OCI-LY7 (cell line): ENCODE measurements around the gene RPL29. TPM values are rescaled to one million over a fixed set of nuclear protein-coding genes. Genes with fewer than 3 reads are reported as not detected.
A peak's percentile ranks its signal among the peaks of the same experiment; 100 is the strongest.
"Not testable (repeated sequence)": the region's sequence is repeated elsewhere in the genome, so short reads cannot be mapped to it uniquely, and the experiment has no call there.

Experiments used
- BruUV-seq: library from RNA; stranded (reverse); fragments of 400-500 nt; replicated peaks from 2 replicates; lab custom pipeline; 2021; lab: Mats Ljungman, UMichigan
- CTCF ChIA-PET: fragments of 300-600 bp; sonication (Branson Sonifier 250); formaldehyde crosslinking; loops from one replicate; lab custom pipeline; 2022; ENCODE audit warnings: antibody characterized with exemption; ENCODE audit not compliant: unreplicated experiment; lab: Charles Lee
- POLR2A ChIA-PET: fragments of 300-600 bp; sonication (Branson Sonifier 250); formaldehyde crosslinking; loops from one replicate; lab custom pipeline; 2022; ENCODE audit warnings: antibody characterized with exemption; lab: Charles Lee
- DNase-seq: peaks from one replicate; pipeline ENCODE4 v3.0.0-alpha.2; 2015; ENCODE audit warnings: low spot score
- H2AFZ ChIP-seq: fragments of 200-600 bp; sonication (generic), shearing (Covaris generic); 2 replicates; pipeline ENCODE4 v1.6.1; 2014; ENCODE audit warnings: mild to moderate bottlenecking, antibody characterized with exemption, low read length, moderate library complexity
- H3K27ac ChIP-seq: fragments of 200-600 bp; sonication (generic); 2 replicates; pipeline ENCODE4 v1.5.1; 2014; ENCODE audit warnings: mixed run types, low read depth, mild to moderate bottlenecking, moderate library complexity, low read length, inconsistent platforms; ENCODE audit not compliant: poor library complexity, severe bottlenecking
- H3K36me3 ChIP-seq: fragments of 200-600 bp; sonication (generic); 2 replicates; pipeline ENCODE4 v1.6.1; 2014; ENCODE audit warnings: mild to moderate bottlenecking, antibody characterized with exemption, low read length, moderate library complexity, mixed read lengths; ENCODE audit not compliant: insufficient read depth
- H3K4me1 ChIP-seq: fragments of 200-600 bp; sonication (generic); 2 replicates; pipeline ENCODE4 v1.5.1; 2014; ENCODE audit warnings: mild to moderate bottlenecking, low read length; ENCODE audit not compliant: insufficient read depth, poor library complexity, severe bottlenecking
- H3K4me2 ChIP-seq: fragments of 200-600 bp; sonication (generic); 2 replicates; pipeline ENCODE4 v1.6.1; 2014; ENCODE audit warnings: mild to moderate bottlenecking, low read length
- H3K4me3 ChIP-seq: fragments of 200-600 bp; sonication (generic); 2 replicates; pipeline ENCODE4 v1.5.1; 2014; ENCODE audit warnings: mild to moderate bottlenecking, low read depth, low read length; ENCODE audit not compliant: poor library complexity, severe bottlenecking
- H3K79me2 ChIP-seq: fragments of 200-600 bp; sonication (generic); 2 replicates; pipeline ENCODE4 v1.6.1; 2016; ENCODE audit warnings: low read depth, mild to moderate bottlenecking, low read length, moderate library complexity, mixed read lengths; ENCODE audit not compliant: insufficient read depth
- H3K9me2 ChIP-seq: fragments of 200-600 bp; sonication (generic); 2 replicates; pipeline ENCODE4 v1.6.1; 2016; ENCODE audit warnings: mild to moderate bottlenecking, low read length, mixed read lengths; ENCODE audit not compliant: insufficient read depth
- H3K9me3 ChIP-seq: fragments of 200-600 bp; sonication (generic); 2 replicates; pipeline ENCODE4 v1.6.1; 2014; ENCODE audit warnings: mild to moderate bottlenecking, mixed run types, low read length, mixed read lengths
- H4K20me1 ChIP-seq: fragments of 200-600 bp; sonication (generic); 2 replicates; pipeline ENCODE4 v1.6.1; 2014; ENCODE audit warnings: mild to moderate bottlenecking, antibody characterized with exemption, low read length, moderate library complexity, mixed read lengths; ENCODE audit not compliant: insufficient read depth
- EZH2phosphoT487 ChIP-seq: fragments of 200-600 bp; sonication (generic); IDR thresholded peaks from 2 replicates; pipeline ENCODE4 v1.6.1; 2018; ENCODE audit warnings: low read depth, borderline replicate concordance, mild to moderate bottlenecking, mixed run types, antibody characterized with exemption, low read length, moderate library complexity, mixed read lengths
- intact Hi-C: fragments of 100-400 bp; cut with micrococcal nuclease; formaldehyde crosslinking; loops from one replicate; pipeline ENCODE4 v1.10.0; 2022; ENCODE audit not compliant: unreplicated experiment
- total RNA-seq, 2 experiments: library from RNA; depleted of rRNA in 1 of 2; stranded (reverse); fragments of >200 nt in 1 of 2; shearing (Covaris generic) in 1 of 2; gene quantifications; 2 replicates each; pipeline ENCODE4 v1.2.3, GENCODE V29; 2014 to 2022
- TF ChIP-seq, protein P1 (sequence below): fragments of 200-600 bp; sonication (generic); conservative IDR thresholded peaks from 2 replicates; pipeline ENCODE4 v1.5.1; 2014; ENCODE audit warnings: mild to moderate bottlenecking, antibody characterized with exemption, low read length, moderate library complexity, mixed read lengths

The RPL29 gene
- total RNA-seq, 2 experiments from 2014 or later = 1,535 to 1,781 TPM

DNA sequence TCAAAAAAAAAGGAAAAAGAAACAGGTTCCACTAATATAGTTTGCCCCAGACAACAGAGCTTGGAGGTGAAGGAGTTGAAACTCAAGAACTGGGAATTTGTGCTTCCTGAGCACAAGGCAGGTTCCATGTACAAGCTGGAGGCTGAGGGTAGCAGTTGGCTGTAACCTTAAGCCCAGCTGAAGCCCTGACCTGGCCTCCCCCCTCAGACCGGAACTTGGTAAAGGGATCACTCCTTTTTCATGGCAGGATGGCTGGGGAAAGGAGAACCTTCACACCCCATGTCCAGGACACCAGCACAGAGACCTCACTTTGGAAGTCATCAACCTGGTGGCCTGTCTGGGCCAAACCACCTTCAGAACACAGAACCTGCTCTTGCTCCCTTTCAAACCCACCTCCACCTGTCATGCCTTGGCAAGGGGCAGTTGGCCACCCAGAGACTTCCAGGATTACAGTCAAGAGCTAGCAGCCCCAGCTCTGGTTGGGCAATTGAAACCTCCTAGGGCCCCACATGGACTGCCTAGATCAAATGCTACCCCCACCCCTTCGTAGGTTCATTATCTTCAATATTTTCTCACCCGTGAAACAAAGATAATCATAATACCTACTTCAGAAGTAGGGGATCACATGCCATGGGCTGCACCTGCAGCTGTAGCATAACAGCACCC is 3.5 kb downstream of the RPL29 start:
- BruUV-seq = no TSS peak
- TF ChIP-seq, protein P1, sequence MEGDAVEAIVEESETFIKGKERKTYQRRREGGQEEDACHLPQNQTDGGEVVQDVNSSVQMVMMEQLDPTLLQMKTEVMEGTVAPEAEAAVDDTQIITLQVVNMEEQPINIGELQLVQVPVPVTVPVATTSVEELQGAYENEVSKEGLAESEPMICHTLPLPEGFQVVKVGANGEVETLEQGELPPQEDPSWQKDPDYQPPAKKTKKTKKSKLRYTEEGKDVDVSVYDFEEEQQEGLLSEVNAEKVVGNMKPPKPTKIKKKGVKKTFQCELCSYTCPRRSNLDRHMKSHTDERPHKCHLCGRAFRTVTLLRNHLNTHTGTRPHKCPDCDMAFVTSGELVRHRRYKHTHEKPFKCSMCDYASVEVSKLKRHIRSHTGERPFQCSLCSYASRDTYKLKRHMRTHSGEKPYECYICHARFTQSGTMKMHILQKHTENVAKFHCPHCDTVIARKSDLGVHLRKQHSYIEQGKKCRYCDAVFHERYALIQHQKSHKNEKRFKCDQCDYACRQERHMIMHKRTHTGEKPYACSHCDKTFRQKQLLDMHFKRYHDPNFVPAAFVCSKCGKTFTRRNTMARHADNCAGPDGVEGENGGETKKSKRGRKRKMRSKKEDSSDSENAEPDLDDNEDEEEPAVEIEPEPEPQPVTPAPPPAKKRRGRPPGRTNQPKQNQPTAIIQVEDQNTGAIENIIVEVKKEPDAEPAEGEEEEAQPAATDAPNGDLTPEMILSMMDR = no peak
- no peak for TF ChIP-seq EZH2phosphoT487
- no peak for DNase-seq
- POLR2A ChIA-PET = interaction anchor here (0.9 to 1.2 kb wide), 2 partner anchors 9 to 49 kb away, joined by 3 to 4 read pairs; partner anchors contain the start of gene ACY1
- peaks cover 44% of the 10 kb centered on the region for H3K36me3 ChIP-seq
- peaks cover 12% of the 10 kb centered on the region; the same call in 1 of the 2 replicates for H4K20me1 ChIP-seq
- H2AFZ ChIP-seq = no peak overlapping the region
- H3K9me3 ChIP-seq = no peaks in the 10 kb centered on the region
- H3K9me2 ChIP-seq = no peaks in the 10 kb centered on the region
- intact Hi-C loops = no loop called here
- H3K4me1 ChIP-seq = peaks cover 29% of the 10 kb centered on the region
- 0 out of 2 replicates have a peak overlapping the region, but pooled peaks have one; percentile 14 for H3K4me2 ChIP-seq
- CTCF ChIA-PET = no interaction called here
- H3K79me2 ChIP-seq = peaks cover 27% of the 10 kb centered on the region
- H3K27ac ChIP-seq = peak overlapping the region; percentile 14
- no peak overlapping the region for H3K4me3 ChIP-seq

DNA sequence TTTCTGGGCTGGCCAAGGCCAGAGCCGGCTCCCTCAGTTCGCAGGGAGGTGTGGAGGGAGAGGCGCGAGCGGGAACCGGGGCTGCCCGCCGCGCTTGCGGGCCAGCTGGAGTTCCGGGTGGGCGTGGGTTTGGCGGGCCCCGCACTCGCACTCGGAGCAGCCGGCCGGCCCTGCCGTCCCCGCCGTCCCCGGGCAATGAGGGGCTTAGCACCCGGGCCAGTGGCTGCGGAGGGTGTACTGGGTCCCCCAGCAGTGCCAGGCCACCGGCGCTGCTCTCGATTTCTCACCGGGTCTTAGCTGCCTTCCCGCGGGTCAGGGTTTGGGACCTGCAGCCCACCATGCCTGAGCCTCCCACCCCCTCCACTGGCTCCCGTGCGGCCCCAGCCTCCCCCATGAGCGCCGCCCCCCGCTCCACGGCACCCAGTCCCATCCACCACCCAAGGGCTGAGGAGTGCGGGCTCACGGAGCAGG is 5.2 kb downstream of the RPL29 start:
- POLR2A ChIA-PET = interaction anchor here (1.2 kb wide), 1 partner anchor 17 kb away, joined by 4 read pairs; no protein-coding TSS in a partner anchor
- Histone ChIP-seq H3K4me1 (peaks cover 29% of the 10 kb centered on the region), H4K20me1 (peaks cover 12% of the 10 kb centered on the region; the same call in 1 of the 2 replicates), H3K36me3 (peaks cover 43% of the 10 kb centered on the region), H3K79me2 (peaks cover 25% of the 10 kb centered on the region)
- DNase-seq, BruUV-seq, intact Hi-C loops, H3K27ac ChIP-seq, CTCF ChIA-PET, H3K4me3 ChIP-seq, H3K9me3 ChIP-seq, H3K4me2 ChIP-seq, H2AFZ ChIP-seq, H3K9me2 ChIP-seq: not testable (repeated sequence)

DNA sequence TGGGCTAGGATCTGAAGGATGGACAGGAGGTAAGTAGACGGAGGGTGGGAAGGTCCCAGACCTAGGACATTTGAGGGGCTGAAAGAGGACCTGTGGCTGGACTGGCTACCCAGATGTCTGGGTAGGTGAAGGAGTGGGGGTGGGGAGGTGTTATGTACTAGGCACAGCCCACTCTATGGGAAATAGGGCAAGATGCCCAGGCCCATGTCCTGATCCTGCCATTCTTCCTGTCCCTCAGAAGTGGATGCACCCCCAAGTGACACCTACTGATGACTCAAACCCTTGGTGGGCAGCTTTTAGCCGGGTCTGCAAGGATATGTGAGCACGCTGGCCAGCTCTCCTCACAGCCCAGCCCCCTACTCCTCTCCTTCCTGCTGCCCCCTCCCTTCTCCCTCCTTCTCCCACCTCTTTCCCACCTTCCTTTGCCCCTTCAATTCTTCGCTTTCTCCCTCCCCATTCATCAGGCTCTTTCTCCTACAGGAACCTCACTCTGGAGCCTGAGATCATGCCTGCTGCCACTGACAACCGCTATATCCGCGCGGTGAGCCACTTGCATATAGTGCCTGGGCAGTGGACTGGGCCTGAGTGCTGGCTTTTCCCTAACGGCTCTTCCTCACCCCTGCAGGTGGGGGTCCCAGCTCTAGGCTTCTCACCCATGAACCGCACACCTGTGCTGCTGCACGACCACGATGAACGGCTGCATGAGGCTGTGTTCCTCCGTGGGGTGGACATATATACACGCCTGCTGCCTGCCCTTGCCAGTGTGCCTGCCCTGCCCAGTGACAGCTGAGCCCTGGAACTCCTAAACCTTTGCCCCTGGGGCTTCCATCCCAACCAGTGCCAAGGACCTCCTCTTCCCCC is 7.2 kb downstream of the RPL29 start:
- no TSS peak for BruUV-seq
- H3K9me3 ChIP-seq = no peaks in the 10 kb centered on the region
- H3K4me1 ChIP-seq = peaks cover 18% of the 10 kb centered on the region
- DNase-seq = no peak
- H2AFZ ChIP-seq = no peak overlapping the region
- no peak overlapping the region for H3K4me3 ChIP-seq
- H3K27ac ChIP-seq = no peak overlapping the region
- no peak overlapping the region for H3K4me2 ChIP-seq
- no peaks in the 10 kb centered on the region for H3K9me2 ChIP-seq
- peaks cover 6% of the 10 kb centered on the region; the same call in 1 of the 2 replicates for H3K79me2 ChIP-seq
- ChIA-PET CTCF (no interaction called here), POLR2A (no interaction called here)
- peaks cover 23% of the 10 kb centered on the region for H3K36me3 ChIP-seq
- TF ChIP-seq EZH2phosphoT487 = no peak
- TF ChIP-seq, protein P1 = no peak
- intact Hi-C loops = no loop called here
- peaks cover 6% of the 10 kb centered on the region; the same call in 1 of the 2 replicates for H4K20me1 ChIP-seq
